AG09309 (cell line): ENCODE results near the gene ARL8B.

Experiments
- DNase-seq: peaks from one replicate; pipeline ENCODE4 v3.0.0-alpha.2; 2010; ENCODE audit warnings: low read depth
- H3K4me3 ChIP-seq: 2 replicates; pipeline ENCODE4 v1.5.1; 2011; ENCODE audit warnings: mild to moderate bottlenecking, low read depth, low read length, moderate library complexity; ENCODE audit not compliant: control insufficient read depth
- CTCF ChIP-seq: IDR thresholded peaks from 2 replicates; pipeline ENCODE4 v1.5.1; 2011; ENCODE audit warnings: mild to moderate bottlenecking, low read depth, low read length, inconsistent platforms; ENCODE audit not compliant: insufficient read depth, control insufficient read depth; ENCODE audit errors: missing control alignments

ARL8B gene

GRCh38 chr3:5197470-5198312, 75.6 kb downstream of the ARL8B start:
- DNase-seq, result no peak
- H3K4me3 ChIP-seq, result no peak overlapping the region
- TF ChIP-seq CTCF, result no peak

- no peak for DNase-seq
- TF ChIP-seq CTCF, result no peak
- no peak overlapping the region for H3K4me3 ChIP-seq
Measured at GRCh38 chr3:5198313-5198677, 76.2 kb downstream of the ARL8B start.

GRCh38 chr3:5198986-5199731, 77.1 kb downstream of the ARL8B start:
- no peak for DNase-seq
- H3K4me3 ChIP-seq, result no peak overlapping the region
- TF ChIP-seq CTCF, result no peak

GRCh38 chr3:5201536-5201935, 79.4 kb downstream of the ARL8B start:
- no peak for TF ChIP-seq CTCF
- no peak for DNase-seq

GRCh38 chr3:5202222-5202621, 80.1 kb downstream of the ARL8B start:
- H3K4me3 ChIP-seq, result no peak overlapping the region
- TF ChIP-seq CTCF, result no peak
- DNase-seq, result no peak

More at GRCh38 chr3:5201536-5201935, 79.4 kb downstream of the ARL8B start:
- H3K4me3 ChIP-seq, result no peak overlapping the region

GRCh38 chr3:5205165-5205941, 83.3 kb downstream of the ARL8B start:
- TF ChIP-seq CTCF, result no peak
- H3K4me3 ChIP-seq, result no peak overlapping the region
- DNase-seq, result no peak
